GM18867 (cell line): ENCODE measurements around the gene KCTD11.
A peak's percentile ranks its signal among the peaks of the same experiment; 100 is the strongest.
"Not testable (repeated sequence)": the region's sequence is repeated elsewhere in the genome, so short reads cannot be mapped to it uniquely, and the experiment has no call there.

ENCODE experiments used
- ATAC-seq: cut with Tn5 transposase; IDR thresholded peaks from one replicate; pipeline ENCODE4 v1.9.1; 2021; ENCODE audit warnings: mild to moderate bottlenecking, moderate library complexity; ENCODE audit not compliant: unreplicated experiment

The KCTD11 gene

DNA sequence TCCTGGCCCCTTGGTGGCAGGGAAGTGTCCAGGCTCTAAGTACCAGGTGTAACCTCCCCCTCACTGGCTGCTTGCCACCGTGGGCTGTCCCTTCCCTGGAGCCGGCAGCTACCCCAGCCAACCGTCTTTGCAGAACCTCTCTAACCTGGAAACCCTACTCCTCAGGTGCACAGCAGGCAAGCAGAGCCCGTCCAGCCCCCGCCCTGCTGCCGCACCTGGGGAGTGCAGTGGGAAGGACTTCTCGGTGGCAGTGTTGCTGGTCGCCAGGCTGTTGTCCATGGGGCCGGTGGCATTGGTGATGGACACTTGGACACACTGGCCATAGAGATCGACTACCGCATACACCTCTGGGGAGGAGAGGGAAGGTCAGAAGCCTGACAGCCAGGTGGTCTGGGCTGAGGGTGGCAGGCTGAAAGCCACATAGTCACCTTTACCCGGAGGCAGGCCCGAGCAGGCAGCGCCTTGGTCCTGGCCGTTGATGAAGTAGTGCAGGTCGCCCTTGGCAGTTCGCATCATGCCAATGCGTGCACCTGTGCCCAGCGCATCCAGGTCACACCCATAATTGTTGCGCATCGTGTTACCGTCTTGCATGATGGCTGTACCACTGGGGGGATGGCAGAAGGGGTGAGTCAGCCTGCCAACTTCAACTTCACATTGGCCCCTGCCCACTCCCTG, 29.3 kb upstream of the KCTD11 start:
- ATAC-seq, result no peak

GRCh38 chr17:7323731-7324437, 28.1 kb upstream of the KCTD11 start:
- ATAC-seq, result no peak

DNA sequence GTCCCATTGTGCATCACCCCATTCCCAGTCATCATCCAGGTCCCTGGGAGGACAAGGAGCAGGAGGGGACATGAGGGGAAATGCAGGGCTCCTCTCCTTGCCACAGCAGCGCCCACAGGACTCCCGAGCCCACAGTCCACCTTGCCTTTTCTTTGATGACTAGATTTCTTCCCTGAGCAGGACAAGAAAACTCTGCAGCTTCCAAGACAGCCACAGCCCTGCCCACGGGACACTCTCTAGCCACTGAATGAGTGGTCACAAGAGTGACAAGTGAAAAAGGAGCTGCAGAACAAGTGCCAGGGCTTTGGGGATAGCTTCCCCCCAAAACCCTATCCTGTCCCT, 27.6 kb upstream of the KCTD11 start:
- no peak for ATAC-seq

DNA sequence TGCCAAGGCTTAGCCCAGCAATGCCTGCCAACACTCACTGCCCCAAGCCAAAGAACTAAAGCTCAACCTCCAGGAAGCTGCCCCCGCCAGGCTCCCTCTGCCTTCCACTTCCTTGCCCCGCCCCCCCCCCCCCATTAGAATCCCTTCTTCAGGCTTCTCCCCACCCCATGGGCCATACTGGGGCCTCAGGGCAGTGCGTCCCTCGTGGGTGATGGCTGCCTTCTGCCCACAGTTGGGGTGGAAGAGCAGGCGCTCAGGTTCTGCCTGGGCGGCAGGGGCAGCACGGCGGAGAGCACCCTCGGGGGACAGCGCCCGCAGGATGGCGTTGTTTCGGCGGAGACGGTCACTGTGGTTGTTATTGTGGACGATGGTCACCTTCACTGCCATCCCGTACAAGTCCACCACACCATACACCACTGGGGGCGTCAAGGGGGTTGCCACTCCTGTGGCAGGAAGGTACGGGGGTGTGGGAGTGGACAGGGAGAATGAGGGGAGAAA, 26.9 kb upstream of the KCTD11 start:
- no peak for ATAC-seq

DNA sequence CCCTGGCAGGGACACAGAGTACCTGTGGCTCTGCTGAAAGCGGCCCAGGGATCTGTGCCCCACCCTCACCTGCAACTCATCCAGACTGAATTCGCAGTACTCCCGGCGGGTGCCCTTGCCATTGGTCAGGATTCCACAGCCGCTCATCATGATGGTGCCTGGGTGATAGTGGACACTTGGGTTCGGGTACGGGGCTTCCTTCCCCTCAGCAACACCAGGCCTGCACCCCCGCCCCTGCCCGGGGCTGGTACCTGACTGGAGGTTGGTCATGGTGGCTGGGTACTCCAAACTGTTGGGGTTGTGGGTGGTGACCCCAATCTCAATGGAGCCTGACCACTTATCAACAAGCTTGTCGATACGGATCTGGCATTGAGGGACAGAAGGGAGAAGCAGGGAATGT, 25.8 kb upstream of the KCTD11 start:
- ATAC-seq, result no peak

- no peak for ATAC-seq
Measured at GRCh38 chr17:7327056-7327455, 24.9 kb upstream of the KCTD11 start.

DNA sequence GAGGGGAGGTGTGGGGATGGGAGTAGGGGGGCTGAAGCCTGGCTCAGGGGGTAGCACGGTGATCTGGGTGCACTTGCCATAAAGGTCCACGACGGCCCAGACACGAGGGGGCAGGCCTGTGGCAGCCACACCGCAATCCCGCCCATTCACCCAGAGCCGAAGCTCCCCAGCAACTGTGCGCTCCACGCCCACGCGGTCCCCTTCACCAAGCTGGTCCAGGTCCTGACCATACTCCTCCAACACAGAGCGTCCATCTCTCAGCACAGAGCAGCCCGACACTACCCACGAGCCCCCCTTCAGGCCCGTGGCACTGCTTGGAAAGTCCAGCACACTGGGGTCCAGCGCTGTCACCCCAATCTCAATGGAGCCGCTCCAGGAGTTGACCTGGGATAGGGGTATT, 24.5 kb upstream of the KCTD11 start:
- no peak for ATAC-seq

GRCh38 chr17:7328009-7328408, 24.0 kb upstream of the KCTD11 start:
- ATAC-seq, result no peak

- ATAC-seq, result peak; percentile 1
Measured at GRCh38 chr17:7328840-7329373, 23.1 kb upstream of the KCTD11 start, which contains the start of gene NEURL4. Gene NEURL4, minus strand, starts transcription at chr17:7329335. Its CDS starts 23 bp downstream, at chr17:7329312.

DNA sequence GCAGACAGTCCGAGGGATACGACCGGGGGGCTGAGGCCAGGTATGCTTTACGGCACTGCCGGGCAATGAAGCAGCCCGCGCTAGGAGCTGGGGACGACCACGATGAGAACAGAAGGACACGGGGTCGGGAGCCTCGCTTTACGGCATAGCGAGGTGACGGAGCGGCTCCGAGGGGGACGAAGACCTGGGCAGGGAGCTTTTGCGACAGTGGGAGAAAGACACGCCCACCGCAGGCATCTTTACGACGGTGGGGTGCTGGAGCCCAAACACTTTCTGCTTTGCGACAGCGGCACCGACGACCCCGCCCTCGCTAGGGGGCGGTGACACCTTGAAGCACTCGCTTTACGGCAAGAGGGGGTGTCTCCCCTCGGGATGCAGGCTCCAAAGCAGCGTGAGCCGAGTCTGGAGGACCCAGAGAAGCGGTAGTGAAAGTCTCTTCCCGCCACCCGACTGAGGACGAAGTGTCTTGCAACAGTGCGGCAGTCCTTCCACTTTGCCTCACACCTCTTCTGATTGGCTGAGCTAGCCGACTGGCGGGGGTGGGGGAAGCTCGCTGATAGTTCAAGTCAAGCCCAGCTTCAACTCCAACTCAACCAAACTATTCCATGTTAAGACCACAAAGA, 22.5 kb upstream of the KCTD11 start:
- ATAC-seq, result peak; percentile 64

DNA sequence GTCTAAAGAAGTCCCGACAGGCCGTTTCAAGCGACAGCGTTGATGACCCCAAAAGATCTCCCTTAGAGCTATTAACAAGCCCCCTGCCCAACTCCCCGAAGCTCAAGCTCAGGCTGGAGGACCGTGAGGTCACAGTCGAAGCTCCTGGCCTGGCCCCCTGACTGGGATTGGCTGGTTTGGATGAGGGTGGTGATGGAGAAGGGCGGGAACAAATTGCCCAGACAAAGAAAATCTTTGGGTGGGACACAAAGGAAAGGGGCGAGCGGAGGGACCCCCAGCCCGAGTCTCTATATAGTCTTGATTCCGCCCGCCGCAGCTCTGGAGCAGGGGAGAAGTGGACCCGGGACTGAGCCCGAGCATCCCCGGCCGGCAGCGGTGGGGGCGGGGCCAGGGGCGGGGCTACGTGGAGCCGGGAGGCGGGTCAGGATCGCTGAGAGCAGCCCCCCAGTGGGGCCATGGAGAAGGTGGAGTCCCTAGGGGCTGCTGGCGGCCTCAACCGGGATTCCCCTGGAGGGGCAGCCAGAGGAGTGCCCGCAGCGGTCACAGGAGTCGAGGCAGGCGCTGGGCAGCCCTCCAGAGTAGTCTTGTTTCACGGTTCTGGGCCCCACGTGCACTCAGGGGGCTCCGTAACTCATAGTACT, 21.8 kb upstream of the KCTD11 start:
- ATAC-seq, result peak; percentile 33

DNA sequence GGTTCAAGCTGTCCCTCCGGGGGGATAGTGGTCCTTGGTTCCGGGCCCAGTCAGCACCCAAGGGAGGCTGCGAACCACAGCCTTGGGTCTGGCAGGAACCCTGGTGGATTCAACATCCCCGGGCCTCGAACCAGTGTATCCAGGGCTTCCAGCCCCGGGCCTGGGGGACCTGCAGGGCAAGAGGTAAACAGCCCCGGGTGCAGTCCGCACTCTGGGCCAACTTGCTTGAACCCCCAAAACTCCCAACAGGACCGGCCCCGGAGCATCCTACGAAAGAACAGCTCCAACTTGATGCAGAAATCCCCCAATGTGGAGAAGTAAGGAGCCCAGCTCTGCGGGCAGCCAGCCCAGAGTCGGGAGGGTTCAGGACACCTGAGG, 21.3 kb upstream of the KCTD11 start:
- ATAC-seq, result no peak

DNA sequence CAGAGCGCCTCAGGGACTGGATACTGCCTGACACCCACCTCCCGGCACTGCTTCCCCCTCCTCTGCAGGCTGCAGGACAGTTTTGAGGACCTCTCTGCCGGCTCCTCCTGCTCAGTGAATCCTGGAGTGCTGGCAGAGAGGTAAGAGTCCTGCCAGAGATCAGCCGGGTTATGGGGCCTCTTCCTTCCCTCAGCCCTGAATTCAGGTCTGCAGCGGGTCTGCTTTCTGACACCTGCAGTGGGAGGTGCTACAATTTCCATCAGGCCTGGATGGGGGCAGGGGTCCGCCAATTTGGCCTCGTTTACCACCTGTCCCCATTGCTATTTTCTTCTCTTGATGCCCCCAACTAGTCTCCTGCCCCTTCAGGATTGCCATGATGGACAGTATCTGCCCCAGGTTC, 19.9 kb upstream of the KCTD11 start:
- ATAC-seq, result no peak

DNA sequence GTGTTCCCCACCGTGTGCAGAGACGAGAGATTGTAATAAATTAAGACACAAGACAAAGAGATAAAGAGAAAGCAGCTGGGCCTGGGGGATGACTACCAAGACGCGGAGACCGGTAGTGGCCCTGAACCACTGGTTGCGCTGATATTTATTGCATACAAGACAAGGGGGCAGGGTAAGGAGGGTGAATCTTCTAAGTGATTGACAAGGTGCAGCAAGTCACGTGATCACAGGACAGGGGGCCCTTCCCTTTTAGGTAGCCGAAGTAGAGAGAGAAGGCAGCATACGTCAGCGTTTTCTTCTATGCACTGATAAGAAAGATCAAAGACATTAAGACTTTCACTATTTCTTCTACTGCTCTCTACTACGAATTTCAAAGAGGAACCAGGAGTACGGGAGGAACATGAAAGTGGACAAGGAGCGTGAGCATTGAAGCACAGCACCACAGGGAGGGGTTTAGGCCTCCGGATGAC, 19.3 kb upstream of the KCTD11 start:
- ATAC-seq, result not testable (repeated sequence)

DNA sequence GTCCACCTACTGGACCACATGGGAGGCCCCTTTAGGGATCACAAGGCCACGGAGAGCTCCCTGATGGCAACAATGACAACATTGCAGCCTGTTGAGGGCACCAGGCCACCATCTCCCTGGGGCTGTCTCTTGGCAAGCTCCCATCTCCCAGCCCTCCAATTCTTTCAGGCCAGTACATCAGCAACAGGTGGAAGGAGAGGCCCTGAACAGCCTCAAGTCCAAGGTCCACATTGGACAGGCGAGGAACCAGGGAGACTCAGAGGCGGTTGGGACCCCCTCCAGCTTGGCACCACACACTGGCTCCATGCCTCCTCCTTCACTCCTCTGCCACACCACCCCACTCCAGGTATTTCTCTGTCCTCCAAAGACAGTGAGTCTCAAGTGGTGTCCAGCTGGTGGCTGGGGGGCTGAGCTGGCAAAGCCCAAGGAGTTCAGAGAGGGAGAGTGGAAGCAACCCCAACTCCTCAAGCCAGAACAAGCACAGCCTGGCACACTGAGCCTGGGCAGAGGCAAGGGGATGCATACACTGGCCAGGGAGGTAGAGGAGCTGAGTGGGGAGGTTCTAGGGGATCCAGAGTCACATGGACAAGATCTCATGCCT, 16.9 kb upstream of the KCTD11 start:
- no peak for ATAC-seq

DNA sequence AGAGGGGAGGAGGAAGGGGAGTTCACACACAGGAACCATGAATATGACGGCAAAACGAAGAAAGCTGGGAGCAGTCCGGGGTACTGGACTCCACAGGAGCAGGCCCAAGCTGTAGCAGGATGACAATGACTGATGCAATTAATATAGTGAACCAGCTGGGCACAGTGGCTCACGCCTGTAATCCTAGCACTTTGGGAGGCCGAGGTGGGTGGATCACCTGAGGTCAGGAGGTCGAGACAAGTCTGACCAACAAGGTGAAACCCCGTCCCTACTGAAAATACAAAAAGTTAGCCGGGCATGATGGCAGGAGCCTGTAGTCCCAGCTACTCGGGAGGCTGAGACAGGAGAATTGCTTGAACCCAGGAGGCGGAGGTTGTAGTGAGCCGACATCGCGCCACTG, 16.2 kb upstream of the KCTD11 start:
- not testable (repeated sequence) for ATAC-seq

GRCh38 chr17:7336240-7337175, 15.5 kb upstream of the KCTD11 start, which contains the start of gene ACAP1:
Gene ACAP1, plus strand, starts transcription at chr17:7336529. Its CDS starts 206 bp downstream, at chr17:7336735.
- ATAC-seq, result peak; percentile 64

- ATAC-seq, result not testable (repeated sequence)
Measured at GRCh38 chr17:7337600-7337999, 14.4 kb upstream of the KCTD11 start.

- ATAC-seq, result no peak
Measured at GRCh38 chr17:7340179-7340578, 11.8 kb upstream of the KCTD11 start.

GRCh38 chr17:7341842-7342241, 10.1 kb upstream of the KCTD11 start:
- no peak for ATAC-seq
